ENCODE results near the gene LRRK2.

LRRK2 gene

DNA sequence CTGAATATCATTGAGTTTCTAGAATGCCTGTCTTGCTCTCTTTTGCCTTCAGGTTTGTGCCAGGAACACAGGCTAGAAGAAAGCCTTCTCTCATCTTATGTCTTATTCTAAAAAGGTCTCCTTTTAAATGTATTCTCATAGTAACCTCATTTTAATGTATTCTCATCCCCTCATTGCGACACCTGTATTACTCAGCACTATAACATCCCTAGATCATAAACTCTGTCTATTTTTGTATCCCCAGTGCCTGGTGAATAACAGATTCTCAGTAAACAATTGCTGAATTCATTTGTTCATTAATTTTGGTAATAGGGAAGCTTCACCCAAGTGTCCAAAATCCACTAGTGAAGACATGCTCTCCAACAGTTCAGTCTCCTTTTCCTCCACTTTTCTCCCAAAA, 8.8 kb upstream of the LRRK2 start:
- no peaks in the 10 kb centered on the region for H3K36me3 ChIP-seq (ENCODE audit: control insufficient read depth in 2 of 2, insufficient read depth in 2 of 2, low read length in 2 of 2)
- H3K27ac ChIP-seq (ENCODE audit: low read length) = no peak overlapping the region
- H3K4me3 ChIP-seq (ENCODE audit: low read length in 2 of 2) = no peak overlapping the region
- H3K4me1 ChIP-seq (ENCODE audit: control insufficient read depth, insufficient read depth, low read length) = no peaks in the 10 kb centered on the region
- no peaks in the 10 kb centered on the region for H3K27me3 ChIP-seq (ENCODE audit: control insufficient read depth in 1 of 2, insufficient read depth in 2 of 2, low read length in 2 of 2)
- H3K9me3 ChIP-seq (ENCODE audit: control insufficient read depth in 2 of 2, low read length in 2 of 2) = no peaks in the 10 kb centered on the region
- H3K9ac ChIP-seq (ENCODE audit: low read length in 2 of 2) = no peak overlapping the region

DNA sequence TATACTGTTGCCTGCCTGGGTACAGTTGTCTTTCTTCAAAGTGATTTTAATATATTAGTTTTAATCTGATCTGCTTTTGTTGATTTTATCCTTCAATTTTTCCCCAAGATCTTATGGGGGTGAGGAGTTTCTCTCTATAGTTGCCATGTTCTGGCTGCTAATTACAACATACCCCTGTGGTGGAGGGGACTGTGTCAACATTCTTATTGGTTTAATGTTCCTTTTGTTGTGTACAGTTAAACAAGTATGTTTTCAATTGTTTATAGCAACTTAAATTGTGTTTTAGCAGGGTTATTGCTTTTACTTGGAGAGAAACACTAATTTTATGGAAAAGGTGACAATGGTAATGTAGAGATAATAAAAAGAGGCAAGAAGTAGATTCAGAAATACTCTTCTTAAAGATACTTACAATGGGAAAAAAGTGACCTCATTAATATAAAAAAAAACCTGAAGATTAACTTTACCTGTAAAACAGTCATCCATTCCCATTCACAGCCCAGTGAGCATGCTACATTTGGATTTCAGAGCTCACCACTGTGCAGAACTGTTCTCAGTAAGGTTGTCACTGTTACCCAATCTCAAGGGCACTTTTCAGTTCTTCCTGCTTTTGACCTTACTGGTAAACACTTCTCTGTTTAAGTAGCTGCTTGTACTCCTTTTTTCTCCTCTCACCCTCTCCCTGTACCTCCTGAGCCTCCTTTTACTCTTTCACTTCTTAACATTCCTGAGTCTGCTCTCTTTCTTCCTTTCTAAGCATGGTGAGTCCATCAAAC, 8.1 kb upstream of the LRRK2 start:
- no peaks in the 10 kb centered on the region for H3K4me1 ChIP-seq (ENCODE audit: control insufficient read depth, insufficient read depth, low read length)
- H3K27me3 ChIP-seq (ENCODE audit: control insufficient read depth in 1 of 2, insufficient read depth in 2 of 2, low read length in 2 of 2) = no peaks in the 10 kb centered on the region
- no peak overlapping the region for H3K4me3 ChIP-seq (ENCODE audit: low read length in 2 of 2)
- no peak overlapping the region for H3K27ac ChIP-seq (ENCODE audit: low read length)
- H3K9ac ChIP-seq (ENCODE audit: low read length in 2 of 2) = no peak overlapping the region
- no peaks in the 10 kb centered on the region for H3K9me3 ChIP-seq (ENCODE audit: control insufficient read depth in 2 of 2, low read length in 2 of 2)
- H3K36me3 ChIP-seq (ENCODE audit: control insufficient read depth in 2 of 2, insufficient read depth in 2 of 2, low read length in 2 of 2) = no peaks in the 10 kb centered on the region

DNA sequence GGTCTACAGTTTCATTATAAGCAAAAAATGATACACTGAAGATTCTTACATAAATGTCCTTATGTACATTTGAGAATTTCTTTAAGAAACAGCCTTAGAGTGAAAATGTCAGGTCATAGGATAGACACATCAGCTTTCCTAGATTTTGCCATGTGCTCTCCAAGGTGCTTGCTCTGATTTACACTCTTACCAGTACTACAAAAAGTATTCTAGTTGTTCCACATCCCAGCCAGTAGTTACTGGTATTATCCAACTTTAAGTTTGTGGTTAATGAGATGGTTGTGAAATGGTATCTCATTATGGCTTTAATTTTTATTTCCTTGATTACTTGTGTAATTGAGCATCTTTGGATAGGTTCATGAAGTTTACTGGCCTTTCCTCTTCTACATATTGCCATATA, 5.0 kb upstream of the LRRK2 start:
- H3K4me1 ChIP-seq (ENCODE audit: control insufficient read depth, insufficient read depth, low read length) = no peaks in the 10 kb centered on the region
- H3K9ac ChIP-seq (ENCODE audit: low read length in 2 of 2) = no peak overlapping the region
- no peak overlapping the region for H3K27ac ChIP-seq (ENCODE audit: low read length)
- H3K9me3 ChIP-seq (ENCODE audit: control insufficient read depth in 2 of 2, low read length in 2 of 2) = no peaks in the 10 kb centered on the region
- no peak overlapping the region for H3K4me3 ChIP-seq (ENCODE audit: low read length in 2 of 2)
- H3K36me3 ChIP-seq (ENCODE audit: control insufficient read depth in 2 of 2, insufficient read depth in 2 of 2, low read length in 2 of 2) = no peaks in the 10 kb centered on the region
- no peaks in the 10 kb centered on the region for H3K27me3 ChIP-seq (ENCODE audit: control insufficient read depth in 1 of 2, insufficient read depth in 2 of 2, low read length in 2 of 2)

GRCh38 chr12:40222247-40222646, 2.5 kb upstream of the LRRK2 start:
- Histone ChIP-seq H3K27me3 (ENCODE audit: control insufficient read depth in 1 of 2, insufficient read depth in 2 of 2, low read length in 2 of 2) (no peaks in the 10 kb centered on the region), H3K4me3 (ENCODE audit: low read length in 2 of 2) (no peak overlapping the region), H3K9me3 (ENCODE audit: control insufficient read depth in 2 of 2, low read length in 2 of 2) (no peaks in the 10 kb centered on the region), H3K27ac (ENCODE audit: low read length) (no peak overlapping the region), H3K4me1 (ENCODE audit: control insufficient read depth, insufficient read depth, low read length) (no peaks in the 10 kb centered on the region), H3K36me3 (ENCODE audit: control insufficient read depth in 2 of 2, insufficient read depth in 2 of 2, low read length in 2 of 2) (no peaks in the 10 kb centered on the region), H3K9ac (ENCODE audit: low read length in 2 of 2) (no peak overlapping the region)

DNA sequence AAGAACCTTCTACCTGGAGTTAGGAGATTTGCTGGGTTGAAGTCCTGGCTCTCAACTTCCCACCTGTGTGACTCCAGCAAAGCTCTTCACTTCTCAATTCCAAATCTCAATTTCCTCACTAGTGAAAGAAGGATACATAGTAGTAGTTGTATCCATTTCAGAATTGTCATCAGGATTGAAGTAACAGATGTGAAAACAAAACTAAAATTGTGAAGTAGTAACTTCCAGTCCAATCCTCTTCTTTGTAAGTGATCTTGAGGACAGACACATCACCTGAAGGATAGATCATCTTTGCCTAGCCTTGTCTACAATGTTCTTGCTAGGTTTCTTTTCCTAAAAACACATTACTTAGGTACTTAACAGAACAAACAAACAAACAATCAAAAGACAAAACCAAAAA, 1.2 kb upstream of the LRRK2 start:
- peak overlapping the region; percentile 86 for H3K27ac ChIP-seq (ENCODE audit: low read length)
- H3K36me3 ChIP-seq (ENCODE audit: control insufficient read depth in 2 of 2, insufficient read depth in 2 of 2, low read length in 2 of 2) = no peaks in the 10 kb centered on the region
- H3K27me3 ChIP-seq (ENCODE audit: control insufficient read depth in 1 of 2, insufficient read depth in 2 of 2, low read length in 2 of 2) = no peaks in the 10 kb centered on the region
- H3K9me3 ChIP-seq (ENCODE audit: control insufficient read depth in 2 of 2, low read length in 2 of 2) = no peaks in the 10 kb centered on the region
- peak overlapping the region; percentile 78 to 92 for H3K9ac ChIP-seq (ENCODE audit: low read length in 2 of 2)
- no peaks in the 10 kb centered on the region for H3K4me1 ChIP-seq (ENCODE audit: control insufficient read depth, insufficient read depth, low read length)
- peak overlapping the region; percentile 63 to 86 for H3K4me3 ChIP-seq (ENCODE audit: low read length in 2 of 2)

GRCh38 chr12:40225337-40225983, 663 bp downstream of the LRRK2 start:
- Histone ChIP-seq H3K36me3 (ENCODE audit: control insufficient read depth in 2 of 2, insufficient read depth in 2 of 2, low read length in 2 of 2) (no peaks in the 10 kb centered on the region), H3K4me1 (ENCODE audit: control insufficient read depth, insufficient read depth, low read length) (no peaks in the 10 kb centered on the region), H3K9me3 (ENCODE audit: control insufficient read depth in 2 of 2, low read length in 2 of 2) (no peaks in the 10 kb centered on the region), H3K9ac (ENCODE audit: low read length in 2 of 2) (peak overlapping the region; percentile 78 to 92), H3K27me3 (ENCODE audit: control insufficient read depth in 1 of 2, insufficient read depth in 2 of 2, low read length in 2 of 2) (no peaks in the 10 kb centered on the region), H3K27ac (ENCODE audit: low read length) (peak overlapping the region; percentile 86), H3K4me3 (ENCODE audit: low read length in 2 of 2) (peak overlapping the region; percentile 63 to 86)

DNA sequence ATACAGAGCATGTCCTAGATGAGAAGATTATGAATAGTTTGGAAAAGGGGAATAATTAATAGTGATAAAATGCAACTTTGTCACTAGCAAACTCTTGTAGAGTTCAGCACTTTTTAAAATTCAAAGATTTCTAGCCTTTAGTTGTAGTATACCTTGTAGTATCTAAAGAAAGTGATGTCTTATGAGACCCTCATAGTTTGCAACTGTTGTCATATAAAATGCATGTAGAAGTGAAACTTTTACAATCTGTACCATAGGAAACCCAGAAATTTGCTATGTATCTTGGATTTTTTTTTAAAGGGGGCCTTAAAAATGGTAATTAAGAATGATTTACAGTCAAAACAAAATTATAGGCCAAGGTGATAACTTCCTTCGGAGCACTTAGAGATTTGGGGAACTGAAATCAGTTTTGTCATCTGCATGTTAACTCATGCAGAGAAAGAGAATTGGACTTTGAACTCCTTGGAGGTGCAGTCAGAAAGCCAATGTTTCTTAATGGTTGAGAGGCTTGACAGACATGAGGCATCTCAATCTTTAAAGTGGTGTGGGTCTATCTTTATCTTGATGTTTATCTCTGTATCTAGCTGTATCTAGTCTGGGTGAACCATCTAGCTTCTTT, 1.3 kb downstream of the LRRK2 start:
- peak overlapping the region; percentile 78 to 92 for H3K9ac ChIP-seq (ENCODE audit: low read length in 2 of 2)
- H3K9me3 ChIP-seq (ENCODE audit: control insufficient read depth in 2 of 2, low read length in 2 of 2) = no peaks in the 10 kb centered on the region
- no peaks in the 10 kb centered on the region for H3K36me3 ChIP-seq (ENCODE audit: control insufficient read depth in 2 of 2, insufficient read depth in 2 of 2, low read length in 2 of 2)
- H3K27me3 ChIP-seq (ENCODE audit: control insufficient read depth in 1 of 2, insufficient read depth in 2 of 2, low read length in 2 of 2) = no peaks in the 10 kb centered on the region
- peak overlapping the region; percentile 63 to 86 for H3K4me3 ChIP-seq (ENCODE audit: low read length in 2 of 2)
- no peaks in the 10 kb centered on the region for H3K4me1 ChIP-seq (ENCODE audit: control insufficient read depth, insufficient read depth, low read length)
- peak overlapping the region; percentile 86 for H3K27ac ChIP-seq (ENCODE audit: low read length)

DNA sequence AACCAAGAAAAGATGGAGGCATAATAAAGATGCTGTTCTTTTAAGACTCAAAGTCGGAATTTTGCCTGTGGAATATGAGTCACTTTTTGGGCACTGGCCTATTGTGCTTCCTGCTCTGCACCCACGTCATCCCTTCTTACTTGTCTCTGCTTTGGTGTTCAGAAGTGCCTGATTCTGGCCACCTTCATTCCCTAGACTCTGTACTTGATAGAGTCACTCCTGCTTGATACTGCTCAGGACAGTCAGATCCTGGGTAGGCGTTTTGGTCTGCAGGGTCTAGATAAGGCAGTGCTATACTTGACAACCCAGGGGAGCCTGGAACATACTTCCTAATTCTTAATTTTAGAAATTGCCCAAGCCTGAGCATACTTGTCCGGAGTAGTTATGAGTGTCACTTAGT, 1.9 kb downstream of the LRRK2 start:
- no peaks in the 10 kb centered on the region for H3K4me1 ChIP-seq (ENCODE audit: control insufficient read depth, insufficient read depth, low read length)
- H3K9ac ChIP-seq (ENCODE audit: low read length in 2 of 2) = peak overlapping the region in 1 of 2 donors; percentile 52
- H3K27me3 ChIP-seq (ENCODE audit: control insufficient read depth in 1 of 2, insufficient read depth in 2 of 2, low read length in 2 of 2) = no peaks in the 10 kb centered on the region
- H3K9me3 ChIP-seq (ENCODE audit: control insufficient read depth in 2 of 2, low read length in 2 of 2) = no peaks in the 10 kb centered on the region
- H3K36me3 ChIP-seq (ENCODE audit: control insufficient read depth in 2 of 2, insufficient read depth in 2 of 2, low read length in 2 of 2) = no peaks in the 10 kb centered on the region
- H3K4me3 ChIP-seq (ENCODE audit: low read length in 2 of 2) = peak overlapping the region; percentile 33 to 86
- H3K27ac ChIP-seq (ENCODE audit: low read length) = no peak overlapping the region

- H3K27ac ChIP-seq (ENCODE audit: low read length) = no peak overlapping the region
- no peak overlapping the region for H3K4me3 ChIP-seq (ENCODE audit: low read length in 2 of 2)
Observed at GRCh38 chr12:40227447-40227846, 2.6 kb downstream of the LRRK2 start.

DNA sequence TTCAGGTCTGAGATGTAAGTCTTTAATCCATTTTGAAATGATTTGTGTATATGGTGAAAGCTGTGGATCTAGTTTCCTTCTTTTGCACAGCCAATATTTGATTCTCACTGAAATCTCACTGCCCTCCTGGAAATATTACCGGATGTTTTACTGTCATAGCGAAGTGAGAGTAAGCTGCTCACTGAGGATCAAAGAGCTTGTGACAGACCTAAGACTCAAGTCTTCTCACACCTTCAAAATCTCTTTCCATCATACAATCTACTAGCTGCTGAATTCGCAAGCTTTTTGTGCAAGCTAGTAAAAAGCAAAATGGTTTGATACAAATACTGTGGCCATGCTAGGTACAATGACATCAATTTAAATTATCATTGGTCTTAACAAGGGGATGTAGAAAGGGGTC, 3.9 kb downstream of the LRRK2 start:
- Histone ChIP-seq H3K36me3 (ENCODE audit: control insufficient read depth in 2 of 2, insufficient read depth in 2 of 2, low read length in 2 of 2) (peaks cover 3% of the 10 kb centered on the region in 2 donors), H3K4me1 (ENCODE audit: control insufficient read depth, insufficient read depth, low read length) (no peaks in the 10 kb centered on the region), H3K9ac (ENCODE audit: low read length in 2 of 2) (no peak overlapping the region), H3K27ac (ENCODE audit: low read length) (no peak overlapping the region), H3K9me3 (ENCODE audit: control insufficient read depth in 2 of 2, low read length in 2 of 2) (no peaks in the 10 kb centered on the region), H3K4me3 (ENCODE audit: low read length in 2 of 2) (no peak overlapping the region), H3K27me3 (ENCODE audit: control insufficient read depth in 1 of 2, insufficient read depth in 2 of 2, low read length in 2 of 2) (no peaks in the 10 kb centered on the region)

More at GRCh38 chr12:40227447-40227846, 2.6 kb downstream of the LRRK2 start:
- no peak overlapping the region for H3K9ac ChIP-seq (ENCODE audit: low read length in 2 of 2)
- no peaks in the 10 kb centered on the region for H3K4me1 ChIP-seq (ENCODE audit: control insufficient read depth, insufficient read depth, low read length)
- no peaks in the 10 kb centered on the region for H3K27me3 ChIP-seq (ENCODE audit: control insufficient read depth in 1 of 2, insufficient read depth in 2 of 2, low read length in 2 of 2)
- H3K36me3 ChIP-seq (ENCODE audit: control insufficient read depth in 2 of 2, insufficient read depth in 2 of 2, low read length in 2 of 2) = peaks cover 3% of the 10 kb centered on the region in 2 donors
- no peaks in the 10 kb centered on the region for H3K9me3 ChIP-seq (ENCODE audit: control insufficient read depth in 2 of 2, low read length in 2 of 2)
